HepG2 (cell line): ENCODE results near the gene RAPH1. TPM values are rescaled to one million over a fixed set of nuclear protein-coding genes. Genes with fewer than 3 reads are reported as not detected.

Source experiments
- HNF1B ChIP-seq: sonication (generic); formaldehyde crosslinking; IDR thresholded peaks from 2 replicates; pipeline ENCODE4 v1.5.1; 2020; ENCODE audit warnings: mild to moderate bottlenecking, moderate library complexity, missing genetic modification reagents
- KLF16 ChIP-seq, 2 experiments: sonication (generic) in 1 of 2; formaldehyde crosslinking in 1 of 2; IDR thresholded peaks; 2 replicates each; pipeline versions ENCODE4 v1.6.1 to v1.8.0; 2016 to 2023; ENCODE audit warnings: missing genetic modification reagents in 2 of 2, missing compliant biosample characterization in 1 of 2
- MEIS2 ChIP-seq: sonication (generic); formaldehyde crosslinking; IDR thresholded peaks from 2 replicates; pipeline ENCODE4 v1.9.0; 2021; ENCODE audit warnings: mild to moderate bottlenecking, missing genetic modification reagents
- MIER2 ChIP-seq: IDR thresholded peaks from 2 replicates; pipeline ENCODE4 v1.6.1; 2016; ENCODE audit warnings: missing biosample characterization, missing genetic modification reagents
- PAWR ChIP-seq: sonication (generic); formaldehyde crosslinking; IDR thresholded peaks from 2 replicates; pipeline ENCODE4 v1.4.0; 2020; ENCODE audit warnings: missing genetic modification reagents, mild to moderate bottlenecking, borderline replicate concordance
- SALL1 ChIP-seq: sonication (generic); formaldehyde crosslinking; IDR thresholded peaks from 2 replicates; pipeline ENCODE4 v1.8.0; 2022; ENCODE audit warnings: mild to moderate bottlenecking, missing genetic modification reagents
- SRSF9 ChIP-seq: fragments of 200-400 bp; formaldehyde crosslinking; IDR thresholded peaks from 2 replicates; pipeline ENCODE4 v1.6.1; 2018; ENCODE audit warnings: borderline replicate concordance, mild to moderate bottlenecking, low read depth, low read length; ENCODE audit not compliant: insufficient read depth, poor library complexity, severe bottlenecking
- STAG1 ChIP-seq: sonication (generic); formaldehyde crosslinking; IDR thresholded peaks from 2 replicates; pipeline ENCODE4 v1.4.0; 2020; ENCODE audit warnings: missing genetic modification reagents
- TP53 ChIP-seq: sonication (generic); formaldehyde crosslinking; conservative IDR thresholded peaks from 2 replicates; pipeline ENCODE4 v1.4.0; 2020; ENCODE audit warnings: missing genetic modification reagents
- U2AF2 ChIP-seq: fragments of 200-400 bp; formaldehyde crosslinking; IDR thresholded peaks from 2 replicates; pipeline ENCODE4 v1.6.1; 2017; ENCODE audit warnings: low read depth, mild to moderate bottlenecking, low read length
- ZNF121 ChIP-seq: sonication (generic); formaldehyde crosslinking; IDR thresholded peaks from 2 replicates; pipeline ENCODE4 v1.5.0; 2020; ENCODE audit warnings: mild to moderate bottlenecking, missing genetic modification reagents
- ZNF232 ChIP-seq: sonication (generic); formaldehyde crosslinking; IDR thresholded peaks from 2 replicates; pipeline ENCODE4 v1.4.0; 2020; ENCODE audit warnings: missing genetic modification reagents, borderline replicate concordance
- ZNF280D ChIP-seq: sonication (generic); formaldehyde crosslinking; IDR thresholded peaks from 2 replicates; pipeline ENCODE4 v1.5.1; 2020; ENCODE audit warnings: mild to moderate bottlenecking, missing genetic modification reagents
- ZNF34 ChIP-seq: sonication (generic); formaldehyde crosslinking; IDR thresholded peaks from 2 replicates; pipeline ENCODE4 v1.4.0; 2020; ENCODE audit warnings: mild to moderate bottlenecking, missing genetic modification reagents, borderline replicate concordance
- ZNF512 ChIP-seq: sonication (generic); formaldehyde crosslinking; IDR thresholded peaks from 2 replicates; pipeline ENCODE4 v1.4.0; 2020; ENCODE audit warnings: mild to moderate bottlenecking, missing genetic modification reagents
- ZNF563 ChIP-seq: sonication (generic); formaldehyde crosslinking; IDR thresholded peaks from 2 replicates; pipeline ENCODE4 v1.8.0; 2022; ENCODE audit warnings: mild to moderate bottlenecking, moderate library complexity, missing genetic modification reagents
- polyA plus RNA-seq, 8 experiments: library from polyadenylated mRNA; depleted of rRNA in 3 of 8; stranded (reverse) in 7 of 8; unstranded in 1 of 8; fragments of >200 nt; fragmentation: Illumina TruSeq in 4 of 8; extraction: Trizol in 4 of 8; gene quantifications; 2 replicates each; pipeline versions ENCODE4 v1.2.1 to v1.2.3, GENCODE V29; 2011 to 2016; ENCODE audit warnings: low read depth in 4 of 8, missing spikeins in 1 of 8, mixed read lengths in 1 of 8; ENCODE audit not compliant: insufficient read depth in 1 of 8
- total RNA-seq, 5 experiments: library from RNA; depleted of rRNA; stranded (reverse); fragments of >200 nt; fragmentation: Illumina TruSeq; extraction: Trizol; gene quantifications; 2 replicates each; pipeline ENCODE4 v1.2.3, GENCODE V29; 2016; ENCODE audit warnings: low read depth in 1 of 5

The RAPH1 gene
- total and polyA plus RNA-seq, 2 of the 13 experiments (the other 11 are each of a cell fraction or from before 2014, with no cell fraction given): 5.3 to 6.7 TPM

GRCh38 chr2:203535078-203535783, at the start of gene RAPH1 (continued):
- TF ChIP-seq ZNF280D (CRISPR knock-in tag) (peak; percentile 72; the same call in 1 of the 2 replicates), KLF16 (CRISPR knock-in tag; IDR thresholded peaks at IDR 0.05) (peak in 1 of 2 experiments; percentile 47; a peak in 1 of 4 replicates), TP53 (CRISPR knock-in tag) (no peak), SRSF9 (no peak), ZNF232 (CRISPR knock-in tag) (no peak), MIER2 (CRISPR knock-in tag) (no peak), ZNF512 (no peak), SALL1 (CRISPR knock-in tag) (peak; percentile 58), ZNF34 (no peak), ZNF121 (CRISPR knock-in tag) (peak; percentile 12; the same call in 1 of the 2 replicates), HNF1B (CRISPR knock-in tag) (peak; percentile 26; the same call in 1 of the 2 replicates), STAG1 (CRISPR knock-in tag) (peak; percentile 14), MEIS2 (CRISPR knock-in tag) (no peak), U2AF2 (no peak), PAWR (no peak), ZNF563 (CRISPR knock-in tag) (peak; percentile 72; the same call in 1 of the 2 replicates)
